Measurements from ENCODE around the gene IFFO2. TPM values are rescaled to one million over a fixed set of nuclear protein-coding genes. Genes with fewer than 3 reads are reported as not detected.
A peak's percentile ranks its signal among the peaks of the same experiment; 100 is the strongest.

Gene IFFO2
- total and polyA plus RNA-seq, 2 of the 13 experiments (the other 11 are each of a cell fraction or from before 2014, with no cell fraction given): 7.3 to 16.7 TPM

- no peak for TF ChIP-seq BCLAF1 (IDR thresholded peaks at IDR 0.05)
- TF ChIP-seq ARID2 (CRISPR knock-in tag; IDR thresholded peaks at IDR 0.05; ENCODE audit: borderline replicate concordance): no peak
- TF ChIP-seq DRAP1 (CRISPR knock-in tag; IDR thresholded peaks at IDR 0.05): no peak
- no peak for TF ChIP-seq ZNF10 (CRISPR knock-in tag; IDR thresholded peaks at IDR 0.05; ENCODE audit: borderline replicate concordance, low read depth)
- TF ChIP-seq UBTF (CRISPR knock-in tag; IDR thresholded peaks at IDR 0.05): peak; percentile 85
- TF ChIP-seq TGIF2 (CRISPR knock-in tag; IDR thresholded peaks at IDR 0.05): 0 out of 2 replicates have a peak, but pooled peaks have one; percentile 17
- no peak for TF ChIP-seq ZNF547 (CRISPR knock-in tag; IDR thresholded peaks at IDR 0.05)
- no peak for TF ChIP-seq CEBPZ (IDR thresholded peaks at IDR 0.05; ENCODE audit: low read length)
- TF ChIP-seq ZNF350 (CRISPR knock-in tag; IDR thresholded peaks at IDR 0.05; ENCODE audit: borderline replicate concordance, low read depth): no peak
- TF ChIP-seq E2F5 (CRISPR knock-in tag; conservative IDR thresholded peaks at IDR 0.05): no peak
- TF ChIP-seq ZNF615 (CRISPR knock-in tag; IDR thresholded peaks at IDR 0.05; ENCODE audit: borderline replicate concordance): no peak
- peak; percentile 52 for TF ChIP-seq HOXA3 (CRISPR knock-in tag; IDR thresholded peaks at IDR 0.05)
- TF ChIP-seq ZNF781 (CRISPR knock-in tag; IDR thresholded peaks at IDR 0.05; ENCODE audit: borderline replicate concordance, not compliant biosample characterization): no peak
- no peak for TF ChIP-seq ZNF549 (CRISPR knock-in tag; IDR thresholded peaks at IDR 0.05)
- no peak for TF ChIP-seq MATR3 (CRISPR knock-in tag; IDR thresholded peaks at IDR 0.05)
- TF ChIP-seq ATF6 (CRISPR knock-in tag; conservative IDR thresholded peaks at IDR 0.05): no peak
- no peak for TF ChIP-seq ZNF329 (CRISPR knock-in tag; IDR thresholded peaks at IDR 0.05; ENCODE audit: low read depth)
These were observed 859 bp downstream of the IFFO2 start (continued) for GRCh38 chr1:18955441-18956192.
